Jurkat, Clone E6-1 (cell line): Measurements from ENCODE around the gene DDX24.

ENCODE experiments used
- DNase-seq: peaks from one replicate; pipeline ENCODE4 v3.0.0-alpha.2; 2011; ENCODE audit warnings: low read depth, low spot score
- H3K4me3 ChIP-seq: 2 replicates; pipeline ENCODE4 v1.5.1; 2011; ENCODE audit warnings: mild to moderate bottlenecking, low read length, control low read depth, moderate library complexity

Gene DDX24

DNA sequence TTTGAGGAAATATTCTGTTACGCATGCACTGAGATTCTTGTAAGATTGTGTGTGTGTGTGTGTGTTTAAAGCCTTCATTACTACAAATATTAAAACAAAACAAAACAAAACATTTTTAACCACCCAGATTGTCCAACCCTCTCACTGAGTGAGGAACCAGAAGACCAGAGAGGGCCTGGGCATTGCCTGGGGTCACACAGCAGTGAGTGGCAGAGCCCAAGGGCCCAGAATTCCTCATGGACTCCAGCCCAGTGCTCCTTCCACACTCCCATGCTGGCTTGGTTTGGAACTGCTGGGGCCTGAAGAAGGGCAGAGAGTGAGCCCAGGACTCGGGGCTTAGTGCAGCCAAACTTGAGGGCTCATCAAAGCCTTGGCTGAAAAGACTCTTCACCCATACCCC is 56.5 kb downstream of the DDX24 start:
- DNase-seq: no peak
- no peak overlapping the region for H3K4me3 ChIP-seq

DNA sequence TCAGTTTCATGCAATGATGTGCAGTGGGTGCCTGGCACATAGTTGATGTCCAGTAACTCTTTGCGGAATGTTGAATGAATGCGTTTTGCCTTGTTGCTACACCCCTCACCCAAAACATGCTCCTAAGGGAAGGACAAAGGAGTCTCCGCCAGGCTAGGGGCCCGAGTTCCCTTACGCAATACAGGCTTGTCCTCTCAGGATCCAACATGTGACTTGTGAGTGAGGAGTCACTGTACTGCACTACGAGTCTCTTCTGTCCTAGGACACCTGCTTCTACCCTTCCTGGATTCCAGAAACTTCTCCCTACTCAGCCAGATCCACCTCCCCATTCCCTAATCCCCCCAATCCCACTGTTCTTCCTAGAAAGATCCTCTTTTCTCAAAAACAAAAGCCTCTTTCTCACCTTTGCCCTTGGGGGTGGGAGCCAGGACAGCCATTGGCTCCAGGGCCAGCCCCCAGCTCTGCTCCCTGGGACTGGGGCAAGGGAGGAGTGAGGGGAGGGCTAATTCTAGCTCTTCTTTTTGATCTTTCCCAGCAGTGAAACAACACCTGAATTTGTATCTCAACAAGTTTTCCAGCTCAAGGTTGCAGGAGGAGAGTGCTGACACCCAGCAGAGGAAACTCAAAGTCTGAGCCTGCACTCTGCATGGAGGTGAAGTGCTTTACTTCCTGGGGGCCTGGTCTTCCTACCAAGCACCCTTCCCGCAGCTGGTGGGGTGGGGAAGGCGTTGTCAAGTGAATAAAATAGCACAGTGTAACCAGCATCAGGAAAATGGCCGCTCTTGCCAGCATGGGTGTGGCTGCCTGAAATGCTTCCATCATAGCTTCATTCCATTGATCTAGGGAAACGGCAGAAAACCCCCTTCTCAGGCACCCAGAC is 58.2 kb downstream of the DDX24 start:
- no peak for DNase-seq

DNA sequence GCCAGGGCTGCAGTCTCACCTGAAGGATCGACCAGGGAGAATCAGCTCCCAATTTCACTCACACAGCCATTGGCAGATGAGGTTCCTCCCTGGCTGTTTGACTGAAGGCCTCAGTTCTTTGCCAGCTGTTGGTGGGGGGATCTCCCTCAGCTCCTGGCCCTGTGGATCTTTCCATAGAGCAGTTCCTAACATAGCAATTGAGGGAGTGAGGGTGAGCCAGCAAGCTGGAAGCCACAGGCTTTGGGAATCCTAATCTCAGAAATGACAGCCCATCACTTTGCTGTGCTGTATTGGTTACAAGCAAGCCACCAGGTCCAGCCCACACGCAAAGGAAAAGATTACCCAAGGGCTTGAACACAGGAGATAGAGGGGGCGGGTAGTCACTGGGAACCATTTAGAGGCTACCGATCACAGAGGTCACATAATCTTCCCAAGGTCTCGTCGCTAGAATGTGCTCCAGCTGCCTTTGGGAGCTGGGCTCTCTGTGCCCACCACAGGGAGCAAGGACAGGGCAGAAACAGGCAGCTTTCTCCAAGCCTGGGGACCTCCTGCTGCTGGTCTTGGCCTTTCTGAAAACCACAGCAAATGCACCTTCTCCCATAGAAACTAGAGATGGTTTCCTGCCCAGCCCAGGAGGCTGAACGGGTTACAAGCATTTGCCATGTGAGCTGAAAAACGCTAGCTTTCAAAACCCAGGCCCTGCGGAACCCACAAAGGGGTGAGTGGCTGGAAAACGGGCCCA is 59.4 kb downstream of the DDX24 start:
- no peak for DNase-seq
- no peak overlapping the region for H3K4me3 ChIP-seq

More for the DNA sequence above, 58.2 kb downstream of the DDX24 start:
- H3K4me3 ChIP-seq: no peak overlapping the region

DNA sequence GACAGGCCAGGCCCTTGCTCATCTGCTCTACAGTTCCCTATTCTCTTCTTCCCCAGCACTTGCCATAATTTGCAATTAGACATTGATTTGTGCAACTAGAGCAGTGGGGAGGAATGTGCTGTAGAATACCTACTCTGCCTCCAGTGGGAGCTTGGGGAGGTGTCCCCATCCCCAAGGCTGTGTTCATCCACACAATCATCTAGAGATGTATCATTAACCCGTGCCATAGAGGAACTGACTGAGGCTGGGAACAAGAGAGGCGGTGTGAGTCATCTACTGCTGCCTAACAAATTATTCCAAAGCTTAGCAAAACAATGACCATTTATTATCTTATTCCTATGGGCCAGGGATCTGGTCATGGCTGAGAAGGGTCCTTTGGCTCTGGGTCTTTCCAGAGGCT is 60.0 kb downstream of the DDX24 start:
- no peak for DNase-seq
- no peak overlapping the region for H3K4me3 ChIP-seq

DNA sequence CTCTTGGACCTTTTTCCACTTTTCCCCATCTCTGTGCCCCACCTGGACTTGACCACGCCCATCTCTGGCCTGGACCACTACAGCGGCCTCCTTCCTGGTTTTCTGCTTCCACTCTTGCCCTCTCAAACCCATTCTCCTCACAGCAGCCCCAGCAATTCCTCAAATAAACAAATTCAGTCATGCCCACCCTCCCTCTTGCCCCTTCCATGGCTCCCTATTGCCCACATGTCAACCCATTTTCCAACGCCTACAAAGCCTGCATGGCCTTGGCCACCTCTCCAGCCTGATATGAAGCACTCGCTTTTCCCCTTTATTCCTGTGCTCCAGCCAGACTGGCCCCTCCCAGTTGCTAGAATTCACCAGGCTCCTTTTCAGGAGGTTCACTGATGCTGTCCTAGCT is 60.7 kb downstream of the DDX24 start:
- H3K4me3 ChIP-seq: no peak overlapping the region
- DNase-seq: no peak

DNA sequence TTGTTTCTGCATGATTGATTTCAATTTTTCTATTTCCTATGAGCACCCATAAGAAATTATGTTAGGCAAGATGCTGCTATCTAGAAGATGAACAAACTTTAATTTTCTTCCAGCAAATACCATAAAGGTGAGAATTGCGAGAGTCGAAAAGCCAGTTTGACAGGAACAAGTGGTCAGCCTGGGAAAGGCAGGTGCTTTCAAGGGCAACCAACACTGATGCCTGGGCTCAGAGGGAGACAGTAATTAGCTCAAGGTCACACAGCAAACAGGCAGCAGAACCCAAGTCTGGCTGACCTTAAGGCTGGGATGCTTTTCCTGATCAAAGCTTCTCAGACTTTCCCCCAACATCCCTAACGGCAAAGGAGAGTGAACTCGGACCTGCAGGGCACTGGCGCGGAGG is 61.7 kb downstream of the DDX24 start:
- H3K4me3 ChIP-seq: no peak overlapping the region
- DNase-seq: no peak

DNA sequence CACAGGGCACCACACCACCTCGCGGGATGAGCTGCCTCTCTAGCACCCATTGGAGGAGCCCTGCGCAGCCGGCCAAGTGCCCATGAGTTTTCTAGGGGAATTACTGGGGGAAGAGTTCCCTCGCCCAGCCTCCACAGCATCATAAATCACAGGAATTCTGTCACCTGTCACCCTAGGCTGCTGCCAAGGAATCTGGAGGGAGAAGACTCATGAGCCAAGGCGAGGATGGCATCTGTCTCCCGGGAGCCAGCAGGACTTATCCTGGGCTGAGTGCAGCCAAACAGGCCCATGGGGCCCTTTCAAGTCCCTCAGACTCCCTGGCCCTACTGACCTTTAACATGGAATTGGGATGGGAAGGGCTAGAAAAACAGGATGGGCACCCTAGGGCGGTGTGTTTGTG is 62.7 kb downstream of the DDX24 start:
- no peak for DNase-seq
- H3K4me3 ChIP-seq: no peak overlapping the region

DNA sequence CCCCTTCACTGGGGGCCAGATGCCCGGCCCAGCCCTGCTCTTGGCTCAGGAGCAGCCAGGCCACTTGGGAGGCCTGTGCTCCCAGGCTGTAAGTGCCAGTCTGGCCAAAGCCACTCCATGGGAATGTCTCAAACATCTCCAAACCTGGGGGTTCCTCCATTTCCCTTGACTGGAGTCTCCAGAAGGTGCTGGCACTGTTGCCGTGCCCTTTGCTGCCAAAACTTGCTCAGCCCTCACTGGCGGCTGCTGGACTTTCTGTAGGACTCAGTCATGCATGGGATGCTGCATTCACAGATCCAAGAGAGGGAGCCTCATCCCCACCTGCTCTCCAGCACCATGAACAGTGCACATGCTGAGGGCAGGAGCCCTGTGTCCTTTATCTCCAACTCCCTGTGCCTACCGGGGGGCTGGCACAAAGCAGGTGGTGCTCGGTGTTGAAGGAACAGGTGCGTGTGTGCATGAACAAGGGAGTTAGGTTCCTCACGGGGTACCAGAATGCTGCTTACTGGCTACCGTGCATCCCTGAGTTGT is 64.5 kb downstream of the DDX24 start:
- no peak overlapping the region for H3K4me3 ChIP-seq
- no peak for DNase-seq

DNA sequence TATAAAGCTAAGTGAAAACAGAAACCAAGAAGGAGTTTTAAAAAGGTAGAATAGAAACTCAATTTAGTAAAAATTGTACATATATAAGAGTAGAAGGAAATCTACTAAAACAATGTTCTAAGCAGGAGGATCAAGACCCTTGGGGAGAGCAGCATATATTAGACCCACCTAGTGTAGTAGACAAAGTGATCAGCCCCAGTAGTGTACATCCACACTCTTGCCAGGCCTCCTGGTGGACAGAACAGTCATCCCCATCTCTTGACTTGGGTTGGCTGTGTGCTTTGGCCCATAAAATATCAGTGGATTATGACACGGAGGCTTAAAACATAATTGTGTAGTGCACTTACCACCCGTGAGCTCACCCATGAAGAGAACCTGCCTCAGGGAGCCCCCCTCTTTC is 65.8 kb downstream of the DDX24 start:
- no peak overlapping the region for H3K4me3 ChIP-seq
- no peak for DNase-seq

DNA sequence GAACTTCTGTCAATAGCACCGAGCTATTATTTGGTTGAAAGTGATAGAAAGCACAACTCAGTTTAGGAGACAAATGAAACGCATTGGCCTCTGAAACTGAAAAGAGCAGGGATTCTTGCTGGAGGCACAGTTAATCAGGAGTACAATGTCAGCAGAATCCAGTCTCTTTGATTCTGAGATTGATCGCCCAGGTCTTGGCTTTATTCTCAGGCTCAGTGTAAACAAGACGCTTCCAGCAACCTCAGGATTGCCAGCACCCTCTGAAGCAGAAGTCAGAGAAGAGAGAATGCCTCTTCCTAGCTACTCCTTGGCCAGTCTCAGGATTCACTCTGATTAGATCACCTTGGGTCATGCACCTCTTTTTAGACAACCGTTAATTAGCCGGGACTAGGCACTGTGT is 66.6 kb downstream of the DDX24 start:
- DNase-seq: no peak
- H3K4me3 ChIP-seq: no peak overlapping the region

DNA sequence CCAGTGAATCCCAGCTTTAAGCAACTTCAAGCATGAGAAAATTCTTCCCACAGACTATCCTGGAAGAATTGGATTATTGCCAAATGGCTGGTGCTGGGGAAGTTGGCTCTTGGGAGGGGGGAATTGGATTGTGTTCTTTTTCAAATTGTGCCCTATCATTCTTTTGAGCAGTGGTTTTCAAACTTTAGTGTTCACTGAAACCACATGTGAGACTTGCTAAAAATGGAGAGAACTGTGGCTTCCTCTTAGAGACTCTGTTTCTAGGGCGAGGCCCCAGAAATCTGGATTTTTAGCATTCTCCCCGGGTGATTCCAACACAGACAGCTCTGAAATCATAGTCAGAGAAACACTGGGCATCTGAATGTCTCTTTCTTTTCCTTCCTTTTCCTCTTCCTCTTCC is 69.2 kb downstream of the DDX24 start:
- no peak overlapping the region for H3K4me3 ChIP-seq
- peak; percentile 41 for DNase-seq

DNA sequence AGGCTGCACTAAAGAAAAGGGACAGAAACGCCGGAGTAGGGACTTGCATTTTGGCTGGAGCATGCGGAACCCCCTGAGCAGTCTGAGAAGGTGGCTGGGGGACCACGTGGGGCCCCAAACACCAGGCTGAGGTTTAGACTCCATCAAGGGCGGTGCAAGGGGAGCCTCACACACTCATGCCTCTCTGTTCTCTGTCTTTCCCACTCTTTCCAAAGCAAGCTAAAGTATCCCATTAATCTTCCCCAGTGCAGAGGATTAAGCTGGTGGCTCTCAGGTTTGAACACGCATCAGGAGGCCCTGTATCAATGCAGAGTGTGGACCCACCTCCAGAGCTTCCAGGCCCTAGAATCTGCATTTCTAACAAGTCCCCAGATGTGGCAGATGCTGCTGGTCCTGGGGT is 70.4 kb downstream of the DDX24 start:
- DNase-seq: no peak
- H3K4me3 ChIP-seq: no peak overlapping the region

DNA sequence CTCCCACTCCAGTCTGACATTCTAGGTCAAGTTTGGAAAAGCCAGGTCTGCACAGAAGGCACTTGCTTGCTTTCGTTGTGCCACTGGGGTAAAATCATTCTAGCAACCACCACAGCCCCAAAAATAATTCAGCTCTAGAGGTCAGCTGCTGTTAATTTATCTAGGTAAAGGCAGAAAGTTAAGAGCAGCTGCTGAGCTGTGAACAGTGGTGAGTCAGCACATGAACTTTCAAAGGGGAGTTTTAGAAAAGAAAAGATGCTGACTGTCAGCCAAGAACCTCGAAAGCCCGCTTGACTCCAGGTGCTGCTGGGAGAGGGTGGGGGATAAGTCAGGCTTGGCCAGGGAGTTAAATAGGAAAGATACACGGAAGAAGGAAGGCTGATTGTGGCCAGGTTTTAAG is 71.2 kb downstream of the DDX24 start:
- DNase-seq: no peak

DNA sequence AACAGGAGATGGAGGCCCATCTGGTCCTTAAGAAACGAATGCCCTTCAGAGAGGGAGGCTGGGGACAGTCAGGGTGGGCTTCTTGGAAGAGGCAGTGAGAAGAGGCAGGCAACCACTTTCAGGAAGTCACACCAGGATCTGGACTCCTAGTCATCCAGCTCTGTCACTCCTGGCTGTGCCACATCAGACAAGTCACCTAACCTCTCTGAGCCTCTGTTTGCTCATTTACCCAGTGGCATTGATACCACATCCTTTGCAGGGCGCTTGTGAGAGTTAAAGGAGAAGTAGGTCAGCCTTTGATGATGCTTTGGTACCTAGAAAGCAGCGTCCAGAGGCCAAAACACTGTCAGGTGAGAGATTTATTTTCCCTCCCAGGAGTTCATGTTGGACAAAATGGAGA is 72.8 kb downstream of the DDX24 start:
- H3K4me3 ChIP-seq: no peak overlapping the region
- no peak for DNase-seq

More for the DNA sequence above, 71.2 kb downstream of the DDX24 start:
- no peak overlapping the region for H3K4me3 ChIP-seq

DNA sequence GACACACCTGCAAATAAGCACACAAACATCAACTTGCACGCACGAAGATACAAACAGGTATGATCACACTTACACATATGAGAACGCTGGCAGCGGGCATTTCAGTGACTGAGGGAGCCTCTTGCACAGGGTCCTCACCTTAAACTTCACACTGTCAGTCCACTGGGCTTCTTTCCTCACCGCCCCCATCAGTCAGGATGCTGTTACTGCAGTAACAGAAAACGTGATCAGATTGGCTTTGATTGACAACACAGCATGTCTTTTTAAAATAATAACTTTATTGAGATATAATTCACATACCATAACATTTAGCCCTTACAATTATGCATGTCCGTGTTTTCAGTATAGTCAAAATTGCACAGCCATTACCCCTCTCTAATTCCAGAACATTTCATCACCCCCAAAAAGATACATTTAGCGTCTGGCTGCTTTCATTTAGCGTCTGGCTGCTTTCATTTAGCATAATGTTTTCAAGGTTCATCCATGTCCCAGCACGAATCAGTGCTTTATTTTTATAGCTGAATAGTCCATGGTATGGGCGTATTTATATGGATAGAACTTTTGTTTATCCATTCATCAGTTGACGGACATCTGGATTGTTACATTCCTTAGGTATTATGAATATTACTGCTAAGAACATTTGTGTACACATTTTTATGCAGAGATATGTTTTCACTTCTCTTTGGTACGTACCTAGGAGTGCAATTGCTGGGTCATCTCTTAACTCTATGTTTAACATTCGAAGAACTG is 75.5 kb downstream of the DDX24 start:
- DNase-seq: no peak
- no peak overlapping the region for H3K4me3 ChIP-seq

DNA sequence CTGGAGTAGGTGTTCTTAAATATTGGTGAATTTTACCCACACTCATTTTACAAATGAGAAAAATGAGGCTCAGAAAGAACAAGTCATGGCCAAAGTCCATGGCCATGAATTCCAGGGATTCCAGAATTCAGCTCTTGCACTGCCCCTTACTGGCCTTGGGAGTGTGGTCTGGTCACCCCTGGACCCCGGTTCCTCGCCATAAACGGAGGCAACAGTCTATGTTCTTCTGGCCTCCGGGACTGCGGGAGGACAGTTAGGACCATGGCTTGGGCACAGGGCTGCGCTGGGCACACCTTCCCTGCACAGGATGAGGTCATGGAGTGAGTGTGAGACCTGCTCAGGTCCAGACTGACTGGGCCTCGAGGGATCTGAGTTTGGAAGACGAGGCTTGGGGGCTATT is 77.0 kb downstream of the DDX24 start:
- DNase-seq: no peak
- H3K4me3 ChIP-seq: no peak overlapping the region

DNA sequence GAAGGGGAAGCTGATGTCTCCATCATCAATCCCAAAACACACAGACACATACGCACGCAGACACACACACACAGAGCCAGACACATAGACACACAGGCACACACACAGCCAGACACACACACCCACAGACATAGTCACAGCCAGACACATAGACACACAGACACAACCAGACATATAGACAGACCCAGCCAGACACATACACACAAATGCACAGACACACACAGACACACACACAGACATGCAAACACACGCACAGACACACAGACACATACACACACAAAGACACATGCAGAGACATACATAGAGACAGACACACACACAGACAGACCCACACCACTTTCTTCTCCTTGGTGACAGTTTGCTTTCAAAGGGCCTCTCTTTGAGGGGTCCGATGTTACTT is 77.6 kb downstream of the DDX24 start:
- H3K4me3 ChIP-seq: no peak overlapping the region
- DNase-seq: no peak

DNA sequence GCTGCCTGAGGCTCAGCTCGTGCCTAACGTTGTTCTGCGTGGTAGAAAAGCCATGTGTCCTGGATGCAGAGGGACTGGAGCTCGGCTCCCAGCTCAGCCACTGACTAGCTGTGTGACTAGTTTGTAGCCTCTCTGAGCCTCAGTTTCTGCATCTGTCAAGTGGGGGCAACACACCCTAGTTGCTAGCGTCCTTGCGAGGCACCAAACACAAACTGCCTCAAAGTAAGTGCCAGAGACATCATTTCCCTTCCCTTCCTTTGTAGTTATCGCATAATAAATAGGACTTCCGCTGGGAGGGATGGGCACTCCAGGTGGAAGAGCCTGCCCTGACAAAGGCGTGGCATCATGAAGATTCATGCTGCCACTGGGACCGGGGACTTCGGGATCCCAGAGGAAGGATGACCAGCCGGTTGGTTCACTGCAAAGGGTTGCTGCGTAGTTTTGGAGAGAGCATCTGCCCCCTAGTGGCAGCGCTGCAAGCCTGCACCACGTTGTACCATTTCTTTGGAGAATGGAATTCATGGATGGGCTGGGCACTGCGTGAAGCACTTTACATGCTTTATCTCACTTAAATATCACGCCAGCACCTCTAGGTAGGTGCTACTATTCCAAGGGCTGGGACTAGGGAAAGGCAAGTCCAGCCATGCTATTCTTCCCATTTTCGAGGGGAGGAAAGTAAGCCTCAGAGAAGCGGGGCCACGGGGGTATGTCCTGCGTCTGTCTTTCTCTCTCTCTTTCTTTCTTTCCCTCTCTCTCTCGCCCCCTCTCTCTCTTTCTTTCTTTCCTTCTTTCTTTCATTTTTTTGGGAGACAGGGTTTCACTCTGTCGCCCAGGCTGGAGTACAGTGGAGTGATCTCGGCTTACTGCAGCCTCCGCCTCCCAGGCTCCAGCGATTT is 79.3 kb downstream of the DDX24 start:
- peak; percentile 34 for DNase-seq
- H3K4me3 ChIP-seq: no peak overlapping the region

DNA sequence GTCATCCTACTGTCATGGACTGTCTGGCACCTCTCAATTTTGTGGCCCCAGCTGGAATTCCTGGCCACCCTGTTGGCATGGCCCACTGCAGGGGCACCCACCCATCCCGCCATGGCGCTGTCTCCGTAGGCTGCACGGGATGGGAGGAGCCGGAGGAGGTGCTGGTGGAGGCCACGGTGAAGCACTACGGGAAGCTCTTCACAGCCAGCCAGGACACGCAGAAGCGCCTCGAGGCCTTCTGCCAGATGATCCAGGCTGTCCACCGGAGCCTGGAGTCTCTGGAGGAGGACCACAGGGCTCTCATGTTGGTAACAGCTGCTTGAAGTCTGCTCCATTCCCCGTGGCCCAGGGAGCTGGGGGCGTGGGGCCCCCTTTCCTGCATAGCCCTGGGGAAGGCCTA is 80.0 kb downstream of the DDX24 start:
- no peak overlapping the region for H3K4me3 ChIP-seq
- DNase-seq: no peak
